Measurements from ENCODE around the gene NUP188. TPM values are rescaled to one million over a fixed set of nuclear protein-coding genes. Genes with fewer than 3 reads are reported as not detected.

NUP188 gene
- total and polyA plus RNA-seq, 2 of the 13 experiments (the other 11 are each of a cell fraction or from before 2014, with no cell fraction given) = 28.0 to 38.5 TPM

GRCh38 chr9:129038109-129038852 lies 90.8 kb downstream of the NUP188 start (continued):
- TF ChIP-seq TFAP4 (IDR thresholded peaks at IDR 0.05; ENCODE audit: borderline replicate concordance, low read depth) (peak; percentile 96), TARDBP (CRISPR knock-in tag; IDR thresholded peaks at IDR 0.05) (no peak), BATF2 (CRISPR knock-in tag; IDR thresholded peaks at IDR 0.05) (no peak), ZFYVE20 (CRISPR knock-in tag; IDR thresholded peaks at IDR 0.05; ENCODE audit: borderline replicate concordance, low read depth) (no peak), SKI (IDR thresholded peaks at IDR 0.05; ENCODE audit: partially characterized antibody) (peak; percentile 11), ELK4 (CRISPR knock-in tag; IDR thresholded peaks at IDR 0.05; ENCODE audit: borderline replicate concordance) (no peak), DZIP1 (CRISPR knock-in tag; IDR thresholded peaks at IDR 0.05) (0 out of 2 replicates have a peak, but pooled peaks have one; percentile 21), GFI1 (CRISPR knock-in tag; IDR thresholded peaks at IDR 0.05; ENCODE audit: borderline replicate concordance) (peak; percentile 66; the same call in 1 of the 2 replicates), ZNF556 (CRISPR knock-in tag; IDR thresholded peaks at IDR 0.05; ENCODE audit: borderline replicate concordance) (peak; percentile 39; the same call in 1 of the 2 replicates), JDP2 (CRISPR knock-in tag; IDR thresholded peaks at IDR 0.05; ENCODE audit: borderline replicate concordance) (no peak), ZSCAN21 (CRISPR knock-in tag; IDR thresholded peaks at IDR 0.05; ENCODE audit: borderline replicate concordance) (peak; percentile 95; the same call in 1 of the 2 replicates), RBM22 (optimal IDR thresholded peaks at IDR 0.05; ENCODE audit: low read length) (no peak), SAP130 (CRISPR knock-in tag; IDR thresholded peaks at IDR 0.05; ENCODE audit: low read depth) (peak; percentile 78), ETV5 (CRISPR knock-in tag; IDR thresholded peaks at IDR 0.05; ENCODE audit: borderline replicate concordance) (peak; percentile 58; the same call in 1 of the 2 replicates), ZNF703 (CRISPR knock-in tag; IDR thresholded peaks at IDR 0.05; ENCODE audit: borderline replicate concordance) (no peak), PAXIP1 (CRISPR knock-in tag; conservative IDR thresholded peaks at IDR 0.05) (peak; percentile 77), ARNT2 (CRISPR knock-in tag; IDR thresholded peaks at IDR 0.05; ENCODE audit: low read depth) (no peak), NCOR1 (IDR thresholded peaks at IDR 0.05; ENCODE audit: borderline replicate concordance, low read length) (peak; percentile 53; the same call in 1 of the 2 replicates), ZNF879 (CRISPR knock-in tag; IDR thresholded peaks at IDR 0.05) (no peak), KAT8 (CRISPR knock-in tag; IDR thresholded peaks at IDR 0.05) (no peak)

All from HepG2 (cell line).